ENCODE measurements around the gene PNPLA7. TPM values are rescaled to one million over a fixed set of nuclear protein-coding genes. Genes with fewer than 3 reads are reported as not detected.
"Not testable (repeated sequence)": the region's sequence is repeated elsewhere in the genome, so short reads cannot be mapped to it uniquely, and the experiment has no call there.

Gene PNPLA7
- total and polyA plus RNA-seq, 2 of the 13 experiments (the other 11 are each of a cell fraction or from before 2014, with no cell fraction given), result 0.42 to 1.5 TPM

DNA sequence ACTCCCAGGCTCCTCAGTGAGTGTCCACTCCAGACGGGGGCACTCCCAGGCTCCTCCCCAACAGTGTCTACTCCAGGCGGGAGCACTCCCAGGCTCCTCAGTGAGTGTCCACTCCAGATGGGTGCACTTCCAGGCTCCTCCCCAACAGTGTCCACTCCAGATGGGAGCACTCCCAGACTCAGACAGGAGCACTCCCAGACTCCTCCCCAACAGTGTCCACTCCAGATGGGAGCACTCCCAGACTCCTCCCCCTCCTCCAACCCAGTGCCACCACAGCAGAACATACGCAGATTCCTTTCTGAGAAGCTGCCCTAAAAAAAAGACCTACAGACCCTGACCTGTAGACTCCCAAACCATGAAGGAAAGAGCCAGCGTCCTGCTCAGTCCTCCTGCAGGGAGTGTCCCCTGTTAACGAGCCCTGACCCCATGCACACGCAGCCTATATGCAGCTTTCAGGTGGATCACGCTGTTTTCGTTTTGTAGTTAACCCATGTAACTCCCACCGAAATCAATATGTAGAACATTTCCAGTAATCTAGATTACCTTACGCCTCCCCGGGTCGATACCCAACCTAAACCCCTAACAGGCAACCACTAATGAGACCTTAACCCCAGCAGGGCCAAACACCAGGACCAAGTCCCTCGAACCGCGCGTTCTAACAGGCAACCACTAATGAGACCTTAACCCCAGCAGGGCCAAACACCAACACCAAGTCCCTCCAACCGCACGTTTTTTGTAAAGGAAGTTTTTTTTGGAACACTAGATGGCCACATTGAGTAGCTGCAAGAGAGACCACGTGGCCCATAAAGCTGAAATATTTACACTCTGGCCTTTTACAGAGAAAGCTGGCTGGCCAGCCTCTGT, 15.7 kb downstream of the PNPLA7 start (continued):
- TF ChIP-seq, protein P1, sequence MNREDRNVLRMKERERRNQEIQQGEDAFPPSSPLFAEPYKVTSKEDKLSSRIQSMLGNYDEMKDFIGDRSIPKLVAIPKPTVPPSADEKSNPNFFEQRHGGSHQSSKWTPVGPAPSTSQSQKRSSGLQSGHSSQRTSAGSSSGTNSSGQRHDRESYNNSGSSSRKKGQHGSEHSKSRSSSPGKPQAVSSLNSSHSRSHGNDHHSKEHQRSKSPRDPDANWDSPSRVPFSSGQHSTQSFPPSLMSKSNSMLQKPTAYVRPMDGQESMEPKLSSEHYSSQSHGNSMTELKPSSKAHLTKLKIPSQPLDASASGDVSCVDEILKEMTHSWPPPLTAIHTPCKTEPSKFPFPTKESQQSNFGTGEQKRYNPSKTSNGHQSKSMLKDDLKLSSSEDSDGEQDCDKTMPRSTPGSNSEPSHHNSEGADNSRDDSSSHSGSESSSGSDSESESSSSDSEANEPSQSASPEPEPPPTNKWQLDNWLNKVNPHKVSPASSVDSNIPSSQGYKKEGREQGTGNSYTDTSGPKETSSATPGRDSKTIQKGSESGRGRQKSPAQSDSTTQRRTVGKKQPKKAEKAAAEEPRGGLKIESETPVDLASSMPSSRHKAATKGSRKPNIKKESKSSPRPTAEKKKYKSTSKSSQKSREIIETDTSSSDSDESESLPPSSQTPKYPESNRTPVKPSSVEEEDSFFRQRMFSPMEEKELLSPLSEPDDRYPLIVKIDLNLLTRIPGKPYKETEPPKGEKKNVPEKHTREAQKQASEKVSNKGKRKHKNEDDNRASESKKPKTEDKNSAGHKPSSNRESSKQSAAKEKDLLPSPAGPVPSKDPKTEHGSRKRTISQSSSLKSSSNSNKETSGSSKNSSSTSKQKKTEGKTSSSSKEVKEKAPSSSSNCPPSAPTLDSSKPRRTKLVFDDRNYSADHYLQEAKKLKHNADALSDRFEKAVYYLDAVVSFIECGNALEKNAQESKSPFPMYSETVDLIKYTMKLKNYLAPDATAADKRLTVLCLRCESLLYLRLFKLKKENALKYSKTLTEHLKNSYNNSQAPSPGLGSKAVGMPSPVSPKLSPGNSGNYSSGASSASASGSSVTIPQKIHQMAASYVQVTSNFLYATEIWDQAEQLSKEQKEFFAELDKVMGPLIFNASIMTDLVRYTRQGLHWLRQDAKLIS (CRISPR knock-in tag; IDR thresholded peaks at IDR 0.05), result no peak
- no peak for TF ChIP-seq LCORL (IDR thresholded peaks at IDR 0.05)
- peak; percentile 60; the same call in 1 of the 2 replicates for TF ChIP-seq LCORL (CRISPR knock-in tag; IDR thresholded peaks at IDR 0.05)
- no peak for TF ChIP-seq SIX4 (CRISPR knock-in tag; IDR thresholded peaks at IDR 0.05)

DNA sequence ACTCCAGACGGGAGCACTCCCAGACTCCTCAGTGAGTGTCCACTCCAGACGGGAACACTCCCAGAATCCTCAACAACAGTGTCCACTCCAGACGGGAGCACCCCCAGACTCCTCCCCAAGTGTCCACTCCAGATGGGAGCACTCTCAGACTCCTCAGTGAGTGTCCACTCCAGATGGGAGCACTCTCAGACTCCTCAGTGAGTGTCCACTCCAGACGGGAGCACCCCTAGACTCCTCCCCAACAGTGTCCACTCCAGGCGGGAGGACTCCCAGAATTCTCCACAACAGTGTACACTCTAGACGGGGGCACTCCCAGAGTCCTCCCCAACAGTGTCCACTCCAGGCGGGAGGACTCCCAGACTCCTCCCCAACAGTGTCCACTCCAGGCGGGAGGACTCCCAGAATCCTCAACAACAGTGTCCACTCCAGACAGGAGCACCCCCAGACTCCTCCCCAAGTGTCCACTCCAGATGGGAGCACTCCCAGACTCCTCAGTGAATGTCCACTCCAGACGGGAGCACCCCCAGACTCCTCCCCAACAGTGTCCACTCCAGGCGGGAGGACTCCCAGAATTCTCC, 17.2 kb downstream of the PNPLA7 start:
- H3K27ac ChIP-seq (ENCODE audit: extremely low read length, insufficient read depth, low read length); POLR2A ChIA-PET; H3K9ac ChIP-seq (ENCODE audit: insufficient read depth, low read depth, low read length); intact Hi-C loops (cut with micrococcal nuclease; ENCODE audit: unreplicated experiment); H3K27me3 ChIP-seq (ENCODE audit: control insufficient read depth in 1 of 2, insufficient read depth in 2 of 2, low read length in 2 of 2); H2AFZ ChIP-seq (ENCODE audit: low read length); DNase-seq (ENCODE audit: low spot score); H4K20me1 ChIP-seq (ENCODE audit: insufficient read depth, low read length); H3K36me3 ChIP-seq (replicated peaks in 1 of 2; ENCODE audit: control insufficient read depth in 1 of 2, insufficient read depth in 2 of 2, low read length in 2 of 2); CTCF ChIA-PET (ENCODE audit: low intra/inter-chr PET ratio, low total read pairs); in situ Hi-C loops (cut with HindIII; ENCODE audit: extremely low pct_ligation_motif_present, low pct_unique_long_range_greater_than_20kb); H3K9me3 ChIP-seq (ENCODE audit: low read length); H3K4me2 ChIP-seq (ENCODE audit: low read depth, low read length); FAIRE-seq; ATAC-seq; H3K4me3 ChIP-seq (replicated peaks in 1 of 3; ENCODE audit: insufficient read depth in 1 of 3, low read depth in 2 of 3, low read length in 3 of 3); H3K79me2 ChIP-seq (ENCODE audit: insufficient read depth, low read length); BruUV-seq (replicated peaks): not testable (repeated sequence)
- peaks cover 13% of the 10 kb centered on the region for H3K4me1 ChIP-seq (ENCODE audit: insufficient read depth, low read length)
- 33% methylated on average over 5 of the region's 10 CpGs for WGBS (ENCODE audit: low lambda C conversion rate)
- TF ChIP-seq ASH2L (IDR thresholded peaks at IDR 0.05; ENCODE audit: insufficient read length, low read depth, low read length), result peak; percentile 69
- TF ChIP-seq ZNF263 (CRISPR knock-in tag; IDR thresholded peaks at IDR 0.05), result peak; percentile 94

Data from HepG2 (cell line).